Choroid plexus epithelial cell (primary cell): Measurements from ENCODE around the gene ACSL4.

Experiments
- DNase-seq: peaks from one replicate; pipeline ENCODE4 v3.0.0-alpha.2; 2010; ENCODE audit warnings: low read depth
- H3K4me3 ChIP-seq: 2 replicates; pipeline ENCODE4 v1.5.1; 2011; ENCODE audit warnings: low read depth, mild to moderate bottlenecking, control low read depth, low read length, moderate library complexity
- TF ChIP-seq, protein P1 (sequence below): conservative IDR thresholded peaks from 2 replicates; pipeline ENCODE4 v1.5.1; 2011; ENCODE audit warnings: low read depth, mild to moderate bottlenecking, control low read depth, inconsistent platforms, low read length, moderate library complexity

ACSL4 gene

DNA sequence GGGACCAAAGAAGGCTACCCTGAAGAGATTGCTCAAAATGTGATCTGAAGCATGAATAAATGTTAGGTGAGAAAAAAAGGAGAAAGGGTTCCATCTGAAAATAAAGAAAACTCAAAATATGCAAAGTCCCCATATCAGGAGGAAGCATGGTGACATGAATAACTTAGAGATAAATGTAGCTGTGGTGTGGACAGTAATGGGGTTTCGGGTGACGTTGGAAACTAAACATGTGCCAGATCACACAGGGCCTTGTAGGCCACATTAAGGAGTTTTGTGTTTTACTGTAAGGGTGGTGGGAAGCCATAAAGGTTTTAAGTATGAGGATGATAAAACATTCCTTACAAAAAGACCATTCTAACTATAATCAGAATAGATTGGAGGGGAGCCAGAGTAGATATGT is 40.3 kb upstream of the ACSL4 start:
- TF ChIP-seq, protein P1, sequence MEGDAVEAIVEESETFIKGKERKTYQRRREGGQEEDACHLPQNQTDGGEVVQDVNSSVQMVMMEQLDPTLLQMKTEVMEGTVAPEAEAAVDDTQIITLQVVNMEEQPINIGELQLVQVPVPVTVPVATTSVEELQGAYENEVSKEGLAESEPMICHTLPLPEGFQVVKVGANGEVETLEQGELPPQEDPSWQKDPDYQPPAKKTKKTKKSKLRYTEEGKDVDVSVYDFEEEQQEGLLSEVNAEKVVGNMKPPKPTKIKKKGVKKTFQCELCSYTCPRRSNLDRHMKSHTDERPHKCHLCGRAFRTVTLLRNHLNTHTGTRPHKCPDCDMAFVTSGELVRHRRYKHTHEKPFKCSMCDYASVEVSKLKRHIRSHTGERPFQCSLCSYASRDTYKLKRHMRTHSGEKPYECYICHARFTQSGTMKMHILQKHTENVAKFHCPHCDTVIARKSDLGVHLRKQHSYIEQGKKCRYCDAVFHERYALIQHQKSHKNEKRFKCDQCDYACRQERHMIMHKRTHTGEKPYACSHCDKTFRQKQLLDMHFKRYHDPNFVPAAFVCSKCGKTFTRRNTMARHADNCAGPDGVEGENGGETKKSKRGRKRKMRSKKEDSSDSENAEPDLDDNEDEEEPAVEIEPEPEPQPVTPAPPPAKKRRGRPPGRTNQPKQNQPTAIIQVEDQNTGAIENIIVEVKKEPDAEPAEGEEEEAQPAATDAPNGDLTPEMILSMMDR = no peak
- no peak for DNase-seq
- H3K4me3 ChIP-seq = no peak overlapping the region

DNA sequence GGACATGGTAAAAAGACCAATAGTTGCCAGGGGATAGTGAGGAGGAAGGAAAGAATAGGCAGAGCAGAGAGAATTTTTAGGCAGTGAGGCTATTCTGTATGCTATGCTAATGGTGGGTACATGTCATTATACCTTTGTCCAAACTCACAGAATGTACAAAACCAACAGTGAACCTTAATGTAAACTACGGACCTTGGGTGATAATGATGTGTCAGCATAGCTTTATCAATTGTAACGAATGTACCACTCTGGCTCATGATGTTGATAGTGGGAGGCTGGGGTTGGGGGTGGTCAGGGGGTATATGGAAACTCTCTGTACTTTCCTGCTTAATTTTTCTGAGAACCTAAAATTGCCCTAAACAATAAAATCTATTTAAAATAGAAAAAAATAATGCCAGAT is 37.7 kb upstream of the ACSL4 start:
- TF ChIP-seq, protein P1 = no peak
- no peak for DNase-seq
- no peak overlapping the region for H3K4me3 ChIP-seq

DNA sequence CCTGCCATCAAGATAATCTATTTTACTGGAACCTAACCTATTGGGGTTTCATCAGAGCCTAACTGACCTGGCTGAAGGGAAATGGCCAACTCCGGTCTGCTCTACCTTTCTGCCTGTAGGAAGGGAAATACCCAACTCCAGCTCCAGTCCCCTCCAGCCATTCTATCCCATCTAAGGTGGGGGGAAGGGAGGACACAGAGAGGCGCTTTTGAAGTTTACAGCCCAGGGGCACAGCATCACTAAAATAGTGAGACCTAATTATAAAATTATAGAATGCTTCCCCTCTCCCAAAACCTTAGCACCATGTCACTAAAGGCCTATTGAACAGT is 27.8 kb upstream of the ACSL4 start:
- TF ChIP-seq, protein P1 = no peak
- H3K4me3 ChIP-seq = no peak overlapping the region
- no peak for DNase-seq

DNA sequence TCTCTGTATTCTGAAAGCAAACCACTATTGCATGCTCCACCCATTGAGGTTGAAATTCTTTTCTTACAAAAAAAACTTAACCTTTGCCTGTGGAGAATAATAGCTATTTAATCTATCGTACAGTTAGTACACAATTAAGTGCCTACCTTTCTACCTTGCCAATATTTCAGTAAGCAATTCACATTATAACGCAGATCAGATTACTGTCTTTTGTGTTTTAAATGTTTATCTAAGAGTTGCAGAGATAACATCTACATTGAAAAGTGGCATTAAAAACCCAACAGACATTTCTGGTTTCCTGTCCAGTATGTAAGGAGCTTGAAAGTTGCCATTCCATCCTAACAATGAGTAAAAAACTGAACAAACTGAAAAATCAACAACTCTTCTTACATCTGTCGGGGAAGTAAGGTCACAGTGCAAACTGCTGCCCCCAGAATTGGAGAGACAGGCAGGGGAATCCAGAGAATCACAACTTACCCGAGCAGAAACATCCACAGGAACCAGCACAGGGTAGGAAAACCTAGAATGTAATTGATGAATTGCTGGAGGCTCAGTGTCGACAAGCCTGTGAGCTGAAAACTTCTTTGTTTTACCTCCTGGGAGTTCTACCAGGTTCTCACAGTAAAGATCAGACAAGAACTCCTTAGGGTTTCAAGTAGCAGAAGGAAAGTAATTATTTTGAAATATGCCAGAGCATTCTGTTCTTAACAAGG is 27.3 kb upstream of the ACSL4 start:
- peak; percentile 7 for DNase-seq
- TF ChIP-seq, protein P1 = no peak
- no peak overlapping the region for H3K4me3 ChIP-seq

DNA sequence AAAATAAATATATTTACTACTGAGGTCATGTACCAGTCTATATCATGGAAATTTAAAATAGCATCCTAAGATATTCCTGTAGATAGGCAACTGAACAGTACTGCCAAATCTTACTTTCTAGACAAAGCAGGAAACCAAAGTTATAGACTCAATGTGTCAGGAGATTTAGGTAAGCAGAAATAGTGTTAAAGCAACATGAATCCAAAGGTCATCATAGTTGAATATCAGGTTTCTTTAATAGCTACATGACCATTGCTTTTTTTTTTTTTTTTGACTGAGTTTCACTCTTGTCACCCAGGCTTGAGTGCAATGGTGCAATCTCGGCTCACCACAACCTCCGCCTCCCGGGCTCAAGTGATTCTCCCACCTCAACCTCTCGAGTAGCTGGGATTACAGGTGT is 20.2 kb upstream of the ACSL4 start:
- H3K4me3 ChIP-seq = no peak overlapping the region
- TF ChIP-seq, protein P1 = no peak
- no peak for DNase-seq

DNA sequence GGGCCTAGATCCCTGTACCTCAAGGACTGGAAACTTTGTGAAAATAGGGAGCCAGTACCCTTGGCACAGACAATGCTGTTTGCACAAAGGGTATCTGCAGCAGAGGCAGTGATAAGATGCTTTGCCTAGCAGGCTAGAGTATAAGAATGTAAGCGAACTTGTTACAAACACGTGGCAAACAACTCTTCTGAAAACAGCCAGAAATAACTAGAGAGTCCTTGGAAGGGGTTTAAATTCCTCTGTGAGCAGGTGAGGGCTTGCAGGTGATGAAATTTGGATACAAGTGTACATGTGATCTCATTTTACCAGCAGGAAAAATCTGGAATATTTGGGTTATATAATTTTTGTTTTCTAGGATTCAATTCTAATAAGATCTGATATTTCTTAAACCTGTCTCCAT is 18.6 kb upstream of the ACSL4 start:
- DNase-seq = no peak
- TF ChIP-seq, protein P1 = no peak

DNA sequence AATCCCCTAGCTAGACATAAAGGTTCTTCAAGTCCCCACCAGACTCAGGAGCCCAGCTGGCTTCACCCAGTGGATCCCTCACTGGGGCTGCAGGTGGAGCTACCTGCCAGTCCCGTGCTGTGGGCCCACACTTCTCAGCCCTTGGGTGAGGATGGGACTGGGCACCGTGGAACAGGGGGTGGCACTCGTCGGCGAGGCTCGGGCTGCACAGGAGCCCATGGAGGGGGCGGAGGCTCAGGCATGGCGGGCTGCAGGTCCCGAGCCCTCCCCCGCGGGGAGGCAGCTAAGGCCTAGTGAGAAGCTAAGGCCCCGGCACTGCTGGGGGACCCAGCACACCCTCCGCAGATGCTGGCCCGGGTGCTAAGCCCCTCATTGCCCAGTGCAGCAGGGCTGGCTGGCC is 16.1 kb upstream of the ACSL4 start:
- DNase-seq = no peak
- H3K4me3 ChIP-seq = no peak overlapping the region
- TF ChIP-seq, protein P1 = no peak

More for the DNA sequence above, 18.6 kb upstream of the ACSL4 start:
- no peak overlapping the region for H3K4me3 ChIP-seq
